Kidney epithelial cell (primary cell): ENCODE results near the gene NEIL3. TPM values are rescaled to one million over a fixed set of nuclear protein-coding genes. Genes with fewer than 3 reads are reported as not detected.

Experiments used
- DNase-seq: peaks from one replicate; pipeline ENCODE4 v3.0.0-alpha.2; 2010; ENCODE audit warnings: low read depth
- H3K27me3 ChIP-seq: 2 replicates; pipeline ENCODE4 v1.6.0; 2011; ENCODE audit warnings: low read length; ENCODE audit not compliant: control insufficient read depth, insufficient read depth
- H3K36me3 ChIP-seq: 2 replicates; pipeline ENCODE4 v1.5.1; 2011; ENCODE audit warnings: low read length; ENCODE audit not compliant: control insufficient read depth, insufficient read depth
- H3K4me3 ChIP-seq: 2 replicates; pipeline ENCODE4 v1.5.1; 2011; ENCODE audit warnings: low read depth, mild to moderate bottlenecking, control low read depth, low read length
- total RNA-seq: library from RNA; depleted of rRNA; stranded (reverse); fragments of >200 nt; gene quantifications from 2 replicates; pipeline ENCODE4 v1.2.3, GENCODE V29; 2015
- TF ChIP-seq, protein P1 (sequence below): IDR thresholded peaks from 2 replicates; pipeline ENCODE4 v1.5.1; 2011; ENCODE audit warnings: mild to moderate bottlenecking, moderate library complexity, low read length, control low read depth, inconsistent platforms; ENCODE audit not compliant: insufficient read depth, poor library complexity, severe bottlenecking

The NEIL3 gene
- total RNA-seq, 1 donor from 2014 or later: 2.1 TPM

DNA sequence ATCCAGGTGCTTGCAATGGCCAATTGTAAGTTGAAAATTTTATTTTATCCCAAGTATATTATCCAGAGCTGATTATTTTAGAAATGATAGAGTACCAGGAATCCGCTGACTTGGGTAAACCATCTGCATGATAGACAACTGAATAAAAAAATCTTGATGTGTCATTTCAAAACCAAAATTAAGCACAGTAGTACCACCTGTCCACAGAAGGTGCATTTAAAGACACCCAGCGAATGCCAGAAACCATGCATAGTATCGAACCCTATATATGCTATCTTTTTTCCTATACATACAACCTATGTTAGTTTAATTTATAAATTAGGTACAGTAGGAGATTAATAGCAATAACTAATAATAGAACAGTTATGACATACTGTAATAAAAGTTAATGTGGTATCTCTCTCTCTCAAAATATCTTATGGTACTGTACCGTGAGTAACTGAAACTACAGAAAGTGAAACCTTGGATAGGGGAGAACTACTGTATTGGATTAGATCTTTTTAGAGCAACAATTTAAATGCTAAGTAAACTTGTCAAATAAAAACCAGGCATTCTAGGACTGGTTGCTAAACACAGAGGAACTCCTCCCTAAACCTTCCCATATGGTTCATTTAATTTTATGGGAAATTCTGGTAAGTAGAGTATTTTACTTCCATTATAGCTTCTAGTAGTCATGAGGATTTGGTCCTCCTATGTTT lies 6.2 kb downstream of the NEIL3 start:
- Histone ChIP-seq H3K36me3 (no peaks in the 10 kb centered on the region), H3K27me3 (no peaks in the 10 kb centered on the region), H3K4me3 (no peak overlapping the region)
- TF ChIP-seq, protein P1, sequence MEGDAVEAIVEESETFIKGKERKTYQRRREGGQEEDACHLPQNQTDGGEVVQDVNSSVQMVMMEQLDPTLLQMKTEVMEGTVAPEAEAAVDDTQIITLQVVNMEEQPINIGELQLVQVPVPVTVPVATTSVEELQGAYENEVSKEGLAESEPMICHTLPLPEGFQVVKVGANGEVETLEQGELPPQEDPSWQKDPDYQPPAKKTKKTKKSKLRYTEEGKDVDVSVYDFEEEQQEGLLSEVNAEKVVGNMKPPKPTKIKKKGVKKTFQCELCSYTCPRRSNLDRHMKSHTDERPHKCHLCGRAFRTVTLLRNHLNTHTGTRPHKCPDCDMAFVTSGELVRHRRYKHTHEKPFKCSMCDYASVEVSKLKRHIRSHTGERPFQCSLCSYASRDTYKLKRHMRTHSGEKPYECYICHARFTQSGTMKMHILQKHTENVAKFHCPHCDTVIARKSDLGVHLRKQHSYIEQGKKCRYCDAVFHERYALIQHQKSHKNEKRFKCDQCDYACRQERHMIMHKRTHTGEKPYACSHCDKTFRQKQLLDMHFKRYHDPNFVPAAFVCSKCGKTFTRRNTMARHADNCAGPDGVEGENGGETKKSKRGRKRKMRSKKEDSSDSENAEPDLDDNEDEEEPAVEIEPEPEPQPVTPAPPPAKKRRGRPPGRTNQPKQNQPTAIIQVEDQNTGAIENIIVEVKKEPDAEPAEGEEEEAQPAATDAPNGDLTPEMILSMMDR: no peak
- no peak for DNase-seq

DNA sequence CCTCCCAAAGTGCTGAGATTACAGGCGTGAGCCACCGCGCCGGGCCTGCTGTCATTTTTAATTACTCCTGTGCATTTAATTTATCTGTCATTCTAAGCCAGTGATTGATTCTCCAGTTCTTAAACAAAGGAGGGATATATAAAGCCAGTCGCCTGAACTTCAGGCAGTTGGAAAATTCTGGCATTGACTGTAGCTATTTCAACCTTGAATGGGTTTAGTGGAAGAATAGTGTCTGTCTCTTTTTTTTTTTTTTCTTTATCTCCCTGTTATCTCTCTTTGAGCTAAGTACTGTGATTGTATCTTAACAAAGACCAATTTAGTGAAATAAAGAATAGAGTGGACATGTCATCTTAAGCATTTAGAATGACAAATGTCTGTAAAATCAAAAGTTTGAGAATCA lies 11.0 kb downstream of the NEIL3 start:
- Histone ChIP-seq H3K36me3 (no peaks in the 10 kb centered on the region), H3K27me3 (no peaks in the 10 kb centered on the region), H3K4me3 (no peak overlapping the region)
- no peak for DNase-seq
- TF ChIP-seq, protein P1: no peak

DNA sequence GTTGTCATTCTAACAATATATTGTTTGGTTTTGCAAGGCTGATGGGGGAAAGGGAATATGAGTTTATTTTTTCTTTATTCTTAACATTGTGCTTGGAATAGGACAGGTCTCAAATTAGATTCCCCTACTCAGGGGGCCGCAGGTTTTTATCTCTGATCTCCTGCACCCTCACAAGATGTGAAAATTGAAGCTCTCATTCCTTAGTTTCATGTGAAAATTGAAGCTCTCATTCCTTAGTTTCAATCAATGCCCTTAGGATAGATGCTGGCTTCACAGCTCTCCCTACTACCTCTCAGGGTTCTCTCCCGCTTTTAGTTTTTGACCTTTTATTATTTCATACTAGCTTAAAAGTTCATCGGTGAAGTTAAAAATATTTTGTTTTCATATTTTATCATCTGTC lies 12.0 kb downstream of the NEIL3 start:
- H3K36me3 ChIP-seq: no peaks in the 10 kb centered on the region
- H3K4me3 ChIP-seq: no peak overlapping the region
- TF ChIP-seq, protein P1: no peak
- DNase-seq: no peak
- H3K27me3 ChIP-seq: no peaks in the 10 kb centered on the region

- TF ChIP-seq, protein P1: no peak
- Histone ChIP-seq H3K4me3 (no peak overlapping the region), H3K36me3 (peaks cover 2% of the 10 kb centered on the region), H3K27me3 (no peaks in the 10 kb centered on the region)
- DNase-seq: no peak
Measured at GRCh38 chr4:177322266-177322665, 12.6 kb downstream of the NEIL3 start.

DNA sequence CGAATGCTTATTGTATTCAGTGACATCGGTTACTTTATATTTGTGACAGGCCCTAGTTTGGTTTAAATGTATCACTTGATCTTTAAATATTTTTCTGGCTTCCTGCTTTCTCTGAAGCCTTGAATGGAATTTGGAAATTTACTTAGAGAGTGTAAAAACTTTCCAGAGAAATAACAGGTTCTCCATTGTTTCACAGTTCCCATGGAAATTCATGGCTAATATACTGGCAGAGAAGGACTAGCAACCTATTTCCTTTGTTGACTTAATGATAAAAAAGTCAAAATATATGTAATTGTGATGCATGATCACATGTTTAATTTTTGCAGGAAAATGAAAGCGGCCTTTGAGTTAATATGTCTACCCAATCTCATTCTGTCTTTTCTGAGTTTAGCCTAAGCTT lies 13.2 kb downstream of the NEIL3 start:
- TF ChIP-seq, protein P1: no peak
- no peak for DNase-seq
- H3K4me3 ChIP-seq: no peak overlapping the region
- peaks cover 2% of the 10 kb centered on the region for H3K36me3 ChIP-seq
- H3K27me3 ChIP-seq: no peaks in the 10 kb centered on the region

- TF ChIP-seq, protein P1: no peak
- Histone ChIP-seq H3K27me3 (no peaks in the 10 kb centered on the region), H3K36me3 (peaks cover 2% of the 10 kb centered on the region), H3K4me3 (no peak overlapping the region)
- no peak for DNase-seq
Measured at GRCh38 chr4:177323416-177323815, 13.7 kb downstream of the NEIL3 start.
